Suppressor macrophage treated with lipopolysaccharide for 1 hour (primary cell): ENCODE results near the gene PTGR2.
"Not testable (repeated sequence)": the region's sequence is repeated elsewhere in the genome, so short reads cannot be mapped to it uniquely, and the experiment has no call there.

Experiments used
- DNase-seq, 3 donors: peaks; one replicate each; pipeline ENCODE4 v3.0.0-alpha.2; 2020 to 2022

Gene PTGR2

GRCh38 chr14:73887694-73888459, 36.2 kb downstream of the PTGR2 start:
- no peak for DNase-seq

- DNase-seq = peak; percentile 53 to 69 (median 61)
Measured at GRCh38 chr14:73888460-73888725, 36.8 kb downstream of the PTGR2 start.

GRCh38 chr14:73888971-73889370, 37.3 kb downstream of the PTGR2 start:
- DNase-seq = peak in 1 of 3 donors; percentile 4

GRCh38 chr14:73889376-73889775, 37.7 kb downstream of the PTGR2 start:
- DNase-seq = peak in 1 of 3 donors; percentile 4

GRCh38 chr14:73894180-73894687, 42.6 kb downstream of the PTGR2 start:
- not testable (repeated sequence) for DNase-seq

GRCh38 chr14:73895939-73896338, 44.3 kb downstream of the PTGR2 start:
- DNase-seq = no peak

GRCh38 chr14:73896521-73896920, 44.9 kb downstream of the PTGR2 start:
- peak in 2 of 3 donors; percentile 11 to 57 for DNase-seq

- DNase-seq = no peak
Measured at GRCh38 chr14:73903028-73903427, 51.4 kb downstream of the PTGR2 start.

GRCh38 chr14:73909681-73910080, 58.0 kb downstream of the PTGR2 start:
- no peak for DNase-seq

GRCh38 chr14:73913256-73913655, 61.6 kb downstream of the PTGR2 start:
- no peak for DNase-seq

- DNase-seq = no peak
Measured at GRCh38 chr14:73916324-73916723, 64.7 kb downstream of the PTGR2 start.

GRCh38 chr14:73919457-73919856, 67.8 kb downstream of the PTGR2 start:
- not testable (repeated sequence) for DNase-seq

- DNase-seq = peak in 2 of 3 donors; percentile 23
Measured at GRCh38 chr14:73924337-73924736, 72.7 kb downstream of the PTGR2 start.
